NCI-H146 treated with DMSO at 0.1 percent for 48 hours (cell line): ENCODE results near the gene DRP2.
A peak's percentile ranks its signal among the peaks of the same experiment; 100 is the strongest.
"Not testable (repeated sequence)": the region's sequence is repeated elsewhere in the genome, so short reads cannot be mapped to it uniquely, and the experiment has no call there.

Experiments used
- DNase-seq: peaks from one replicate; lab custom pipeline; 2025; ENCODE audit not compliant: unreplicated experiment; lab: John Stamatoyannopoulos, UW

The DRP2 gene, protein sequence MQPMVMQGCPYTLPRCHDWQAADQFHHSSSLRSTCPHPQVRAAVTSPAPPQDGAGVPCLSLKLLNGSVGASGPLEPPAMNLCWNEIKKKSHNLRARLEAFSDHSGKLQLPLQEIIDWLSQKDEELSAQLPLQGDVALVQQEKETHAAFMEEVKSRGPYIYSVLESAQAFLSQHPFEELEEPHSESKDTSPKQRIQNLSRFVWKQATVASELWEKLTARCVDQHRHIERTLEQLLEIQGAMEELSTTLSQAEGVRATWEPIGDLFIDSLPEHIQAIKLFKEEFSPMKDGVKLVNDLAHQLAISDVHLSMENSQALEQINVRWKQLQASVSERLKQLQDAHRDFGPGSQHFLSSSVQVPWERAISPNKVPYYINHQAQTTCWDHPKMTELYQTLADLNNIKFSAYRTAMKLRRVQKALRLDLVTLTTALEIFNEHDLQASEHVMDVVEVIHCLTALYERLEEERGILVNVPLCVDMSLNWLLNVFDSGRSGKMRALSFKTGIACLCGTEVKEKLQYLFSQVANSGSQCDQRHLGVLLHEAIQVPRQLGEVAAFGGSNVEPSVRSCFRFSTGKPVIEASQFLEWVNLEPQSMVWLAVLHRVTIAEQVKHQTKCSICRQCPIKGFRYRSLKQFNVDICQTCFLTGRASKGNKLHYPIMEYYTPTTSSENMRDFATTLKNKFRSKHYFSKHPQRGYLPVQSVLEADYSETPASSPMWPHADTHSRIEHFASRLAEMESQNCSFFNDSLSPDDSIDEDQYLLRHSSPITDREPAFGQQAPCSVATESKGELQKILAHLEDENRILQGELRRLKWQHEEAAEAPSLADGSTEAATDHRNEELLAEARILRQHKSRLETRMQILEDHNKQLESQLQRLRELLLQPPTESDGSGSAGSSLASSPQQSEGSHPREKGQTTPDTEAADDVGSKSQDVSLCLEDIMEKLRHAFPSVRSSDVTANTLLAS

DNA sequence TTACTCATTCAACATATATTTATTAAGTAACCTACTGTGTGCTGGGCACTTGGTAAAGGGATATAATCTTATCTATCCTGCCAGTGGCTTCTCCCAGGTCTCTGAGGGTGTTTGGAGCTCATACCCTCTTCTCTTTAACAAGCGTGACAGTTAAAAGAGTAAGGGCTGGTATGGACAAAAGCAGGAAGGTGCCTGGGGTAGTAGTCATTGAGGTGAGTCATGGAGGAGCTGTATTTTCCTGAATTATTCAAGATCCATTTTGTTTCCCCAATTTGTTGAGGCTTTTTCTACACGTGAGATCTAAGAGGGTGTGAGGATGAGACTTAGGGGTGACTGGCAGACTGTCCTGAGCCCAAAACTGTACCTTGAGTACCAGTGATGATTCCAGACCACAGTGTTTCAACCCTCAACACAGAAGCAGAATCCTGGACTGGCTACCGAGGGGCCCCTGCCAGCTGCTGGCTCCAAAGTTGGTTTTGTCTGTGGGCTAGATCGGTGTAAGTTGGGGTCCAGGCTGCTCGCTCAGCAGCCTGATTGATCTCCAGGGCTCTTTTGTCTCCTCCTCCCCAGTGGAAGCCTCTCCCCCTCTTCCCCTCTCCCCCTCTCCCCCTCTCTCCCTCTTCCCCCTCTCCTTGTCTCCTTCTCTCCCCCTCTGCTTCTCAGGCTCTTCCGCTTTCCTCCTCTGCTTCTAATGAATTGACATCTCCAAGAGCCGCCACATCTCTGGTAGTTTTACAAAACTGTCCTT lies at the start of gene DRP2:
Gene DRP2, plus strand, starts transcription at position 671 of the 748 bp plus-strand sequence. CDS start 11,862 bp downstream, outside the sequence.
- no peak for DNase-seq

DNA sequence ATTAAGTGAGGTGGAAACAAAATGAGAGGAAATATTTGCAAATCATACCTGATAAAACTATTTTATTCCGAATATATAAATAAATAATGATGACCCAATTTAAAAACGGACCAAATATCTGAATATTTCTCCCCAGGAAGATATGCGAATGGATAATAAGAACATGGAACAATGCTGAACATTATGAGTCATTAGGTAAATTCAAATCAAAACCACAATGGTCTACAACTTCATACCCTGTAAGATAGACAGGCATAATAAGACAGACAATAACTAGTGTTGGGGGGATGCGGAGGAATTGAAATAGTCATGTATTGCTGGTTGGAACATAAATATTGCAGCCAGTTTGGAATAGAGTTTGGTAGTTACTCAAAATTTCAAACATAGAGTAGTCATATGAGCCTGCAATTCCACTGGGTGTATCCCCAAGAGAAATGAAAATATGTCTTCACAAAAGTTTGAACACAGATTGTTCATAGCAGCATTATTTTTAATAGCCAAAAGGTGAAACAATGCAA lies 47.6 kb upstream of the DRP2 start:
- DNase-seq = no peak

DNA sequence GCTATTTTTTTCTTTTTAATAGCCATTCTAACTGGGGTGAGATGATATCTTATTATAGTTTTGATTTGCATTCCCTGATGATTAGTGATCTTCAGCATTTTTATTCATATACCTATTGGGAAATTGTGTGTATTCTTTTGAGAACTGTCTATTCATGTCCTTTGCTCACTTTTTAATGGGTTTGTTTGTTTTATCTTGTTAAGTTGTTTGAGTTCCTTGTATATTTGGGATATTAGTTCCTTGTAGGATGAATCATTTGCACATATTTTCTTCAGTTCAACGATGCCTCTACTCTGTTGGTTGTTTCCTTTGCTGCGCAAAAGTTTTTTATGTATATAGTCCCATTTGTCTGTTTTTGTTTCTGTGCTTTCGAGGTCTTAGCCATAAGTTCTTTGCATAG lies 43.1 kb upstream of the DRP2 start:
- DNase-seq = no peak

DNA sequence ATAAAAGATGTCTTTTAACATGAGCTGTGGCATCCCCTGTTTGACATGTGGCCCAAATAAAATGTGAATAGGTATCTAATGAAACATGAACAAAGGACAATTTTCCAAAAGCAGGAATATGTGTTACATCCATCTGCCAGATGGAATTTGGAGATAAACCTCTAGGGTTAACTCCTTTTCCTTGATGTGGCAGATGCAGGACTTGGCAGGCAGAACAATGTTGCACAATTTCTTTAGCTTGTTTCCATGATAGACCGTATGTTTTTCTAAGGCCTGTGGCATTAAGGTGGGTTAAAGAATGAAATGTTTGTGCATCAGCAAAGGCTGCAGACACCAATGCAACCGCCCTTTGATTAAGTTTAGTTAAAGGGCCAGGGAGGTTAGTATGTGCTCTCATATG lies 34.7 kb upstream of the DRP2 start:
- DNase-seq = not testable (repeated sequence)

DNA sequence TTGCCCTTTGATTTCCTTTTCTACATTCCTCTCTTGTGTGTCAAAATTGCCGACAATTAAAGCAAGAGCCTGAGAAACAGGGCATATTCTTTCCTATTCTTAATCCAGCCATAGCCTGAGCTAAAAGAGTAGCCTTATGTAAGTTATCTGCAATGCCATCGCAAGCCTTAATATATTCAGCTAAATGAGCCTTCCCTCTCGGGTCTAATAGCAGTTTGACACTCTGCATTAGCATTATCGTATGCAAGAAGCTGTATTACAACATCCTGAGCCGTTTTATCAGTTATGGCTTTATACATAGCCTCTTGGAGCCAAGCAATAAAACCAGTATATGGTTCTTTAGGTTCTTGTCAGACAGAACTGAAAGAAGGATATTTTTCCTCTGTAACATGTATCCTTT lies 31.6 kb upstream of the DRP2 start:
- not testable (repeated sequence) for DNase-seq

DNA sequence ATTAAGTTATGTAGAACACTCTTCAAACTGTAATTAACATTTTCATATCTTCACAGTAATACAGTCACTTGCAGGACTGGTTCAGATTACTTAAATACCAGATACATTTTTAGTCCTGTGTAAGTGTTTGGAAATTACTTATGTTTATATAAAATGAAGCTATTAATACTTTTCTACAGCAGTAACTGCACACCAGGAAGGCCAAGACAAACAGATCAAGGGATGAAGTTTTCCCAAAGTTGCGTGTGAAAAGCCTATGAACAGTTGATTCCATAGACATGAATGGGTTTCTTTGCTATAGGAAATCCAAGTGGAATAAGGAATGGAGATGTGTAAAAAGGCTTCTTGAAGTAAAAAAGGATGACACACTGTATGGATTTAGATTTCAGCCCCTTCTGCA lies 28.9 kb upstream of the DRP2 start:
- DNase-seq = no peak

DNA sequence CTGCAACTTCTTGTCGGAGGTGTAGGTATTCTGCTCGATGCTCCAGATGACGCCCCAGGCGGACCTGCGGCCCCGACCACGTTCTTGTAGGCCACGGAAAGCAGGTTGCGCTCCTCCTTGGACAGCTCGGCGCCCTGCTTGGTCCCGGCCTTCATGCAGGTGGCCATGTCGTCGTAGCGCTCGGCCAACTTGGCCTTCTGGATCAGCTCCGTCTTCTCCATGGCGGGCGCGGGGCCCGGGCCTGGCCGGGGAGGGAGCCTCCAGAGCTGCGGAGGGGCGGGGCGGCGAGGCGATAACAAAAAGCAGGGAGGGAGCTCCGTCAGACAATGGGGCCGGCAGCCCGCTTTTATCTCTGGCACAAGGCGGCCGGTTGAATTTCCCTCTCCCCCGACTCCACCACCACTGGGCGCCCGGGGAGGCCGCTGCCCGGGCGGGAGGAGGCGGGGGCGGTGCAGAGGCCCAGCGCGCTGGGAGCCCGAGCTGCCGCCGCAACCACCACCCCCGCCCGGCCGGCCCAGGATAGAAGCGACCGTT lies 28.3 kb upstream of the DRP2 start:
- DNase-seq = no peak

DNA sequence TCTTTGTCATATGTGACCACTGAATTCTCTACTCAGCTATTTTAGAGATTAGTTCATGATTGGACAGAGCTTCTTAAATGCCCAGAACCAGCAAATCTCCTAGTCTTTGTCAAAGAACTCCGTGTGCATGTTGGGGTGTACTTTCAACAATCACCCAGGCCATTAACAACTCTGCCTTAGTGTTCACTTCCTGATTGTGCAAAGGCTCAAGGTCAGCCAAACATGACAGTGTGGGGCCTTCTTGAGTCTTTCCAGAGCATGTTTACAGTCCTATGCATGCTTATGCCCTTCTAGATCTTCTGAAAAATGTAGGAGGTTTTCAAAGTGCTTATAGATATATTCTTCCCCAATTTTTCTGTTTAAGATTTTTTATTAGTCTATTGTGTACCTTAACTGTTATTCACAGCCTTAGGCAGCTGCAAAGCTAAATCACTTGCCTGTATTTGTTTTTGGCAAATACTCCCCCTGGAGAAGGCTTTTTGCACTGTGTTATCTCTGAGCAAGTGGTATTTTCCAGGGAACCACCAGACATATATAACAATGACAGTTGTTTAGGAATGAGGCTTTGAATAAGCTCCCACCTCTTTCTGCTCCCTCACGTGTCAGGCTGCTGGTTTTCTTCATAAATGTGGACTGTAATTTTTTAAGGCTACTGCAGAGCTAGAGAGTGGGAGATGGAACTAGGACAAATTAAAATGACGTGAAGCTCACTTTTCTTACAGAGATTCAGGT lies 24.0 kb upstream of the DRP2 start:
- DNase-seq = no peak

DNA sequence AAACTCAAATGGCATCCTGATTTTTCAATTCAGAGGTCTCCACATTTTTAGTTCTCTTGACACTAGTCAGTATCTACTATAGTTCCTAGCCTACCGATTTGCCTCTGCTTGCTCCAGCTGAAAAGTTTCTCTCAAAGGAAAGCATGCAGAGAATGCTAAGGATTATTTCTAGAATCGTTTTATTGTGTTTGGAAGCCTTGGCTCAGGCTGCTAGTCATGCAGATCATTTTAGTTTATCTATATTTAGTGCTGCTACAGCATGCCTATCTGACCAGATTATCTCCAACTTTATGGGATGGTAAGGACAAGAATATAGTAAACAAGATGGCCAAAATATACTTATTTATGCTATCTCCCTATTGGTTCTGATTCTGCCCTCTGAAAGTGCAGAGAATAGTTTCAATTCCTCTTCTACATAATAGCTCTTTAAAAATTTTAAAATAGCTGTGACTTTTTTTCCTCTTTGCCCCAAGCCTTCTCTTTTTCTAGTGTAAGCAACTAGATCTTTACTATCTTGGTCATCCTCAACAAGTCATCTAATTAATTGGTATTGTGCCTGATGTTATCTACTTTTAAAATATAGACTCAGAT lies 15.7 kb upstream of the DRP2 start:
- no peak for DNase-seq

DNA sequence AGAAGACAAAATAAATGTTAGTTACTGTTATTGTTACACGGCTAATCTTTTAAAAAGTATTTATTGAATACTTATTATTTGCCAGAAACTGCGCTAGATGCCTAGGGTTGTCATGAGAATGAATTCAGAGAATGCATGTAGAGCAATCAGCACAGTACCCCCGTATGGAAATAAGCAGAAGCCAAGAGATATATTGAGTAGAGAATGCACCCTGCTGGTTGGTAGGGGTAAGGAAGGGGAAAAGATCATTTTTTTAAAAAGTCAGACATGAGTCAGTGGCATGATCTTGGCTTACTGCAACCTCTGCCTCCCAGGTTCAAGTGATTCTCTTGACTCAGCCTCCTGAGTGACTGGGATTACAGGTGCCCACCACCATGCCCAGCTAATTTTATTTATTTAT lies 13.1 kb upstream of the DRP2 start:
- DNase-seq = peak; percentile 13

DNA sequence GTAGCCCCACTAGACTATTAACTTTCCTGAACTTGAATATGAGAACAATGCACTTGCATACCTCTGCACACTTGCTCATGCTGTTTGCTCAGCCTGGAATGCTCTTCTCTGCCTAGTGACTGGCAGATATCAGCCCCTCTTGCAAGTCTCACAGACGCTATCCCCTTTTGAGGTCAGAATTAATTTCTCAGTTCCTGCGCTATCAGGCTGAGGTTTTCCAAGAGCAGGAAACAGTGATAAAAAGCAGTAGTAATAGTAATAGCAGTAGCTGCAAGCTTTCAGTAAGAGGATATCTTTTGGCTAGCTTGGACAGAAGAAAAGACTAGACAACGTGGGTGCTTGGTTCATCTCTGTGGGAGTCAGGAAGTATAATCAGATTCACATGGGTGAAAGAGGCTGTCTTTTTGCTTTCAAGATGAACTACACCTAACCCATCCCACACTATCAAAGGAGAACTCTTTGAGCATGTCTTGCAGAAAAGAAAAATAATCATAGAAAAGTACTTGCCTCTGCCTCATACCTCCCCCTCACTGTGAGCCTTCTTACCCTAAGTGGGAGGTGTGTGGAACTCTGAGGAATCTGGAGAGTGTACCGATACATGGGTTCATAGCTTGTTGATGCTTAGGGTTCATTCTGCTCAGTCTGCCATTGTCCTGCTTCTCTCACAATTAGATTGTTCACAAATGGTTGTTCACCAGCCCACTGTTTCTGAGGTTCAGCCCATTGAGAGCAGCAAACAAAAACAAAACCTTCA lies 11.3 kb upstream of the DRP2 start:
- DNase-seq = no peak

DNA sequence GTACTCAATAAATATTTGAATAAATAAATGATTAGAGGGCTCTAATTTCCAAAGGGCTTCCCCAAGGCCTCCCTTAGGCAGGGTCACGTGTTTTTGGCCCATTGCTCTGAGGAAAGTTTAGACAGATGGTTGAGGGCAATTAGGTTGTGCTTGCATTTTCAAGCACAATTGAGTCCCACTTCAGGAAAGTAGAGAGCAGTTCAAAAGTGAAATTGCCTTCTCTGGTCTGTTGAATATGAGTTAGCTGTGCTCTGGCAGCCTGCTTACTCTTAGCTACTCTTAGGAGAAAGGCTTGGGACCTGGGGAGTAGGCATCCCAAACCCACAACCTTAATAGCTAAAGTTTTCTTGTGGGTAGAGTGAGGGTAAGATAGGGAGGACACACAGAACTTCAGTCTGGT lies 9.0 kb upstream of the DRP2 start:
- no peak for DNase-seq

DNA sequence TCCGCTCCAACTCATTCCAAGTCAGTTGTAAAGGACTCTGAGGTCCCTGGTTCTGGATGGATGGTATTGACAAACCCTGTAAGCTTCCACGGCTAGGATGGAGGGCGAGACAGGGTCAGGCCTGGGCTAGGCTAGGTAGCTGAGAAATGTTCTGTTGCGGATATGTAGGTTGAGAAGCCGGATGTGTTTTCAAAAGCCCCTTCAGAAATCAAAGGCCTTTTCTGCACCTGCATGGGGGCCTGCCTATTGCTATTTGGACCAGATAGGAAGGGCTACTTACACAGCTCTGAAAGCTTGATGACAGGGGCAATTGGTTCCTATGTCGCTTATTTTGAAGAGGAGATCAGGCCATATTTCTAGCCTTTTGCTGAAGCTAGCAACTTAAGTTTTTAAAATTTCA lies 1.9 kb upstream of the DRP2 start:
- no peak for DNase-seq

DNA sequence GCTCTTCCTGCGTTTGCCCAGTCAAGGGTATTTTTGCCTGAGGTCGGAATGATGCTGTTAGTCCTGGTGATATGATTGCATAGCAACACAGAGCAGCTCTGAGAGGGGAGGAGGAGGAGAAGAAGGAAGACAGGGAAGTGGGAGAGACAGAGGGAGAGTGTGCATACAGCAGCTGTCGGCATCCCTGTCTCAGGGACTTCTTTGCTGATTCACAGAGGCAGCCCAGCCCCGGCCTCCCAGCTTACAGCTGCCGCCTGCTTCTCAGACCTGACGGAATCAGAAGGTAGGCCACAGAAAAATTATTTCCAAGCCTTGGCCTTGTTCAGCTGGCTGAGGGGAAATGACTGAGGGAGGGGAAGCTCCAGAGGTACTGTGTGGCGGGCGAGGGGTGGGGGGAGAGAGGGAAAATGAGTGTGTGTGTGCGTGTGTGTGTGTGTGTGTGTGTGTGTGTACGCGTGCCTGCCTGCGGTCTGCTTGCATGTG lies 319 bp downstream of the DRP2 start:
- peak; percentile 28 for DNase-seq

DNA sequence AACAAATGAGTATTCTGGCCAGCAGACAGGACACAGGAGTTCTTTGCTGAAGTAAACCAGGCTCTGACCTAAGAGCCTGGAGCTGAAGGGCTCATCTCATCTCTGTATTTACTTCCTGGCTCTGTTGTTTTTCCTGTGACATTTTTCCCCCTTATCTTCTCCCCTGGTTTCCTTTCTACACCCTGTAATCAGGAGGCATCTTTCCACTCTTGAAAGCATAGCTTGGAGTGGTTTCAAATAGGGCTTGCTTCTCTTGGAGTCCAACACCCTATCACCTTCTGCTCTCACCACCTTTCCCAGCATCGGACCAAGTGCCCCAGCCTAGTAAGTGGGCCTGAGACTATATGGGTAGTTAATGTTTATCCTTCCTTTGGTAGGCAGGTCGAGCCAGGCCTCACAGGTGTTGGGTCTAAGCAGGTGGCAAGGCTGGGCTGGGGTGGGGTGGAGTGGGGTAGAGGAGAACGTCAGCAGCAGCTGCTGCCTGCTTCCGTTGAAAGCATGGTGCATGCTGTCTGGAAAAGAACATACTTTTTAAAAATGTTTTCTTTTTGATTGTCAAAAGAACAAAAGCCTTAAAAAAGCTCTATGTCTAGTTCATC lies 1.2 kb downstream of the DRP2 start:
- peak; percentile 54 for DNase-seq

DNA sequence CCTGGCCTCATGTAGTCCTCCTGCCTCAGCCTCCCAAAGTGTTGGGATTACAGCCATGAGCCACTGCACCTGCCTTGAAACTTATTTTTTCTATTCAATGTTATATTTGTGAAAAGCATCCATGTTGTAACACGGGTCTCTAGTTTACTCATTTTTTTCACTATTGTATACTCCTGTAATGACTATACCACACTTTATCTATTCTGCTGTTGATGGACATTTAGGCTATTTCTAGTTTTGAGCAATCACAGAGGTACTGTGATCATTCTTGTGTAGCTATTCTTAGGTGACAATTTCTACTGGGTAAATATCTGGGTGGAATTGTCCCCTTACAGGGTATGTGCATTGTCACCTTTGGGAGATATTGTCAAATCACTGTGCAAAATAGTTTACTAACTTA lies 3.6 kb downstream of the DRP2 start:
- DNase-seq = no peak

DNA sequence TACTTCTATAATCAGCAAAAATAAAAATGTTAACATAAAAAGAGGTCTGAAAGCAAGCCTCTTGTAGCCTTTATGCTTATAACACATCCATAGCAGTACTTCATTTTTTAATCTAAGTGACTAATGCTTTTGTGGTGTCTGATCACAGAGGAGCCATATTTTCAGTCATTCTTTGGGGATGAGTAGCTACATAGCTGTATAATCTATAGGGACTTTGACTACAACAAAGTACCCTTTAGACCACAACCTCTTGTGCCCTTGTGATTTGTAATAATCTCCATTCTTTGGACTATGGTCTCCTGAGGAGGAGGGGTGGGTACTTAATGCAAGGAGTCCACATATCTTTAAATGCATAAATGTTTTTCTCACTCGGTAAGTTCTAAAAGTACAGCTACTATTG lies 9.6 kb downstream of the DRP2 start:
- DNase-seq = no peak

DNA sequence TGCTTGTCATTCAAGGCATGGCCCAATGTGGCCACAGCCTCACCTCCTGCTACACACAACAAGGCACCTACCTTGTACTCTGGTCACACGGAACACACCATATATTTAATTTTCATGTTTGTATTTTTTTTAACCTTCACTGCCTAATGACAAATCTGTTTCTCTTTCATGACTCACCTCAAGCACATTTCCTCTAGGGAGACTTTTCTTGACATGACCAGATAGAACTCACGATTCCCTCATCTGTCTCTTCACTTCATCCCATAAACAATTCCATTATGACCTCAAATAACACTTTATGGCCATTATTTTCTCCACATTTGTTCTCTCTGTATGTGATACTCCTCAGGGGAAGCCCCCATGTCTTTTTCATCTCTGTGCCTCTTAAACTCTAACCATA lies 11.1 kb downstream of the DRP2 start:
- DNase-seq = no peak

DNA sequence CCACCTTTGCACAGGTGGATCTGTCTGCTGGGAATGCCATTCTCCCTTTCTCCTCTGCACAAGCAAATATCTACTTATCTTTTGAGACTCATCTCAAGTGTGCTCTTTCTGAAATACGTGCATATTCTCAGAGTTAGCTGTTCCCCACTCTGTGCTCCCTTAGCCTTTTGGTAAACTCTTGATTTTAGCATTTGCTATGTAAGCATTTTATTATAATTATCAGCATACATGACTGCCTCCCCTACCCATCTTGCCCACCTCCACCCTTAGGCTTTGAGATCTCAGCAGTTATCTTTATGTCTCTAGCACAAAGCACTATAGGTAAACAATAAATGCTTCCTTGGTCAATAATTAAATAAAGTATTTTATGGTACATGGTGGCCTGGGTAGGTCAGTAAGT lies 11.5 kb downstream of the DRP2 start:
- no peak for DNase-seq
